Effector memory CD4-positive, alpha-beta T cell (primary cell): ENCODE data around the gene CHMP5.

Source experiments
- DNase-seq, 3 donors: peaks; one replicate each; pipeline ENCODE4 v3.0.0-alpha.2; 2020
- H3K27ac ChIP-seq: 2 replicates; pipeline ENCODE4 v1.7.0; 2013; ENCODE audit warnings: mild to moderate bottlenecking, low read length, moderate library complexity; ENCODE audit not compliant: insufficient read depth, poor library complexity, severe bottlenecking
- H3K27me3 ChIP-seq: replicated peaks from 2 replicates; pipeline ENCODE4 v1.7.0; 2013; ENCODE audit warnings: mild to moderate bottlenecking, low read length; ENCODE audit not compliant: insufficient read depth, control insufficient read depth, poor library complexity, severe bottlenecking
- H3K36me3 ChIP-seq: 2 replicates; pipeline ENCODE4 v1.7.0; 2013; ENCODE audit warnings: mild to moderate bottlenecking, low read length, moderate library complexity; ENCODE audit not compliant: control insufficient read depth, insufficient read depth
- H3K4me1 ChIP-seq: 2 replicates; pipeline ENCODE4 v1.7.0; 2013; ENCODE audit warnings: low read length, mild to moderate bottlenecking; ENCODE audit not compliant: control insufficient read depth, insufficient read depth, poor library complexity, severe bottlenecking
- H3K4me3 ChIP-seq: 2 replicates; pipeline ENCODE4 v1.7.0; 2013; ENCODE audit warnings: low read length, low read depth, mild to moderate bottlenecking; ENCODE audit not compliant: insufficient read depth, poor library complexity, severe bottlenecking
- H3K9me3 ChIP-seq: 2 replicates; pipeline ENCODE4 v1.7.0; 2013; ENCODE audit warnings: mild to moderate bottlenecking, low read length, moderate library complexity; ENCODE audit not compliant: control insufficient read depth
- total RNA-seq, 3 donors: gene quantifications; one replicate each; lab custom pipeline; 2026; lab: John Stamatoyannopoulos, UW

CHMP5 gene
- total RNA-seq = 19.7 to 28.5 (median 25.3) reads per million in 3 donors

DNA sequence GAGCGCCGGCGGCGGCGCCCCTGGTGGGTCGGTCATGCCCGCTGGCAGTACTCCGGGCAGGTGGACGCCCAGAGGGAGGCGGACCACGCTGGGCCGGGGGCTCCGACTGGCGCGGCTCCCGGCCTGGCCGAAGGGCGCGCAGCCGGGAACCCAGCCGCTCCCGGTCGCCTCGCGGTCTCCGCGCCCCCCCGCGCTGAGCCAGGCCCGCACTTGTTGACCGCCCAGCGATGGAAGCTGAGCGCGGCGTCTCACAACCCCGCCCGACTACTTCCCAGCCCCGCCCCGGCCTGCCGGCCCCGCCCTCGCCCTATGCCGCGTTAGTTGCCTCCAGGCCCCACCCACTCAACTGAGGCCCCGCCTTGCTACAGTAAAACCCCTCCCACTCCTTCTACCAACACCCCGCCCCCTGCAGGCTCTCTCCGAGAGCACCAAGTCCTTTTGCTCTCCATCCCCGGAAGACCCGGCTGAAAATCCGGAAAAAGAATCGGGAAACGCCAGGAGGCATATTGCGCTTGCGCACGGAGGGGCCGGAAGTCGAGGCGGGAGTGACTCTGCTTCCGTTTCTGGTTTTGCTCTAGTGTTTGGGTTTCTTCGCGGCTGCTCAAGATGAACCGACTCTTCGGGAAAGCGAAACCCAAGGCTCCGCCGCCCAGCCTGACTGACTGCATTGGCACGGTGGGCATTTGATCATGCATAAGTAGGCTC is at the start of gene CHMP5, which contains the start of gene BAG1:
CHMP5 (plus strand) TSS at position 577 of the 705 bp plus-strand sequence; CDS start at position 607, 30 bp downstream.
BAG1 (minus strand) TSS at position 236 of the 705 bp plus-strand sequence.
- peaks cover 39% of the 10 kb centered on the region for H3K36me3 ChIP-seq
- peak; percentile 99 to 100 (median 100) for DNase-seq
- H3K4me1 ChIP-seq = peaks cover 22% of the 10 kb centered on the region

DNA sequence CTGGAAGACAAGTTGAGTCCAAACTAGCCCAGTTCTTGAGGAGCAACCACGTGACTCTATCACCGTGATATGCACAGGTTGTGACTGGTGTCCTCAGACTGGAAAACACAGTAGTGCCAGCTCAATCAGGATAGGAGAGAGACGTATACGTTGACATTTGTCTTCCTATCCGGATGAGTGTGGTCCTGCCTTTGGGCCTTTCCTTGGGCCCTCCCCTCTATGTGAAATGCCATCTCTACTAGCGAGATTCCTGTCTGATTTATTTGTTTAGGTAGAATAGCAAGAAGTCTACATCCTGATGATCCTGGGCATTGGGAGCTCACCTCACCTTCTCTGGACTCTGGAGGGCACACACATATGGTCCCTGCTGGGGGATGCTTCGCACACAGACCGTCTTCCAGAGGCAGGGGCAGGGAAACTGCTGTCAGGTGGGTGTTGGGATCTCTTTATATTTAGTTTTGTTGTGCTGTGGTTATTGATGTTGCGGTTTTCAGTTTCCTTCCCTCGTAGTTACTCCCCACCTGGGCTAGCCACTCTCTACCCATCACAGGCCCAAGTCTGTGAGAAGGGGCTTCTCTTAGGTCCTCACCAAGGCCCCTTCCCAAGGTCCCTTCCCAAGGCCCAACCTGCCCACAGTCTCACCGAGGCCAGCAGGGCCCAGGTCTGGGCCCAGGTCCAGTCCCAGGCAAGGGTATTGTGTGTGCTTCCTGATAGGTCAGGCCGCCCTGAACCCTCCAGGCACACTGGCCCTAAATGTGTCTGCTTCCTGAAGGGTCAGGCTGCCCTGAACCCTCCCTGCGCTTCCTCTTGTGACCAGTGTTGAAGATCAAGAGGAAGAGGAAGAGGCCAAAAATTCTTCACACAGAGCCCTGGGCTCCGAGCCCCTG is 43.9 kb upstream of the CHMP5 start:
- Histone ChIP-seq H3K4me1 (peaks cover 10% of the 10 kb centered on the region), H3K9me3 (no peaks in the 10 kb centered on the region), H3K4me3 (no peak overlapping the region), H3K27ac (no peak overlapping the region), H3K27me3 (no peaks in the 10 kb centered on the region), H3K36me3 (no peaks in the 10 kb centered on the region)
- no peak for DNase-seq

More for the DNA sequence above, at the start of gene CHMP5, which contains the start of gene BAG1:
- no peaks in the 10 kb centered on the region for H3K27me3 ChIP-seq
- H3K9me3 ChIP-seq = no peaks in the 10 kb centered on the region
- peak within 1 kb of the TSS; percentile 93 for H3K4me3 ChIP-seq
- peak within 1 kb of the TSS; percentile 82 for H3K27ac ChIP-seq

DNA sequence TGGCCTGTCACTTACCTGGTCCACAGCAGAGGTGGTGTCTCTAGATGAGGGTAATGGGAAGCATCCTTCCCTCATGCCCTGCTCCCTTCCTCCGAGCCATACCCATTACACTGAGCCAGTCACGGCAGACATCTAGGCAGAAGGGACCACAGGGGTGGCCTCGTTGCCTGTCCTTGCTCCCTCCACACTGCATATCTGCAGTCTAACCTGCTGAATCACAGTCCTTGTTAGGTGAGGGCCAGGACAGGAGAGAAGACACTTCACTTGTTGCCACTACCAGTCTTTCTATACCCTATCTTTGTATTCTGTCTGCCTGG is 43.3 kb upstream of the CHMP5 start:
- Histone ChIP-seq H3K36me3 (no peaks in the 10 kb centered on the region), H3K27me3 (no peaks in the 10 kb centered on the region), H3K9me3 (no peaks in the 10 kb centered on the region), H3K4me1 (peaks cover 10% of the 10 kb centered on the region), H3K4me3 (no peak overlapping the region), H3K27ac (no peak overlapping the region)
- DNase-seq = no peak

DNA sequence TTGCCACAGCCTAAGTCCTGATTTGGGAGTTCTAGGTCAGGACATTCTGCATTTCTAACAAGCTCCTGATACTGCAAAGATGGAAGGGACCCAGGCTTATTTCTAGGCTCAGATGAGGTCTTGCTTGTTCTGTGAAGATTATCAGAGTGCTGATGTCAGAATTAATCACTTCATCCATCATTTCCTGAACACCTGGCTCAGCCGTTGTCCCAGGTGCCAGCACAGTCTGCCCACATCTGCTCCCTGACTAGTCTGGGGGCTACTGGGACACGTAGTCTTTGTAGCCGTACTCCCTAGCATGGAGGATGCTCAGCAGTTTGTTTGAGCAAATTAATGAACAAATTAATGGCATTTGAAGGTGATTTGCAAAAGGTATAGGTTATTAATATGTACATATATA is 42.8 kb upstream of the CHMP5 start:
- no peaks in the 10 kb centered on the region for H3K27me3 ChIP-seq
- H3K27ac ChIP-seq = no peak overlapping the region
- no peak overlapping the region for H3K4me3 ChIP-seq
- no peaks in the 10 kb centered on the region for H3K9me3 ChIP-seq
- H3K36me3 ChIP-seq = no peaks in the 10 kb centered on the region
- DNase-seq = no peak
- H3K4me1 ChIP-seq = peaks cover 10% of the 10 kb centered on the region

DNA sequence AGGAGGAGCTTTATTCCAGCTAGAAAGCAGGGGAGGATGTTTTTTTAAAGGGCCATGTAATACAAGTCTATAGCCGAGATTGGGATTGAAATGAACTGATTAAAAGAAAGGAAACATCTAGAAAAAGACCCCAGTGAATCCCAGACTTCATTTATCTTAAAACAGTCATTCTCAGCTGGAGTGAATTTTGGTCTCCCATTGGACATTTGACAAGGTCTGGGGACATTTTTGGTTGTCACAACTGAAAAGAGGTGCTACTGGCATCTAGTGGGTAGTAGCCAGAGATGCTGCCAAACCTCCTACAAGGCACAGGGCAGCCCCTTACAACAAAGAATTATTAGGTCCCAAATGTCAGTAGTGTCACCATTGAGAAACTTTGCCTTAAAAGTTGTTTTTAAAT is 41.2 kb upstream of the CHMP5 start:
- no peak for DNase-seq
- Histone ChIP-seq H3K27ac (no peak overlapping the region), H3K9me3 (no peaks in the 10 kb centered on the region), H3K27me3 (no peaks in the 10 kb centered on the region), H3K4me3 (no peak overlapping the region), H3K4me1 (peaks cover 10% of the 10 kb centered on the region), H3K36me3 (no peaks in the 10 kb centered on the region)

DNA sequence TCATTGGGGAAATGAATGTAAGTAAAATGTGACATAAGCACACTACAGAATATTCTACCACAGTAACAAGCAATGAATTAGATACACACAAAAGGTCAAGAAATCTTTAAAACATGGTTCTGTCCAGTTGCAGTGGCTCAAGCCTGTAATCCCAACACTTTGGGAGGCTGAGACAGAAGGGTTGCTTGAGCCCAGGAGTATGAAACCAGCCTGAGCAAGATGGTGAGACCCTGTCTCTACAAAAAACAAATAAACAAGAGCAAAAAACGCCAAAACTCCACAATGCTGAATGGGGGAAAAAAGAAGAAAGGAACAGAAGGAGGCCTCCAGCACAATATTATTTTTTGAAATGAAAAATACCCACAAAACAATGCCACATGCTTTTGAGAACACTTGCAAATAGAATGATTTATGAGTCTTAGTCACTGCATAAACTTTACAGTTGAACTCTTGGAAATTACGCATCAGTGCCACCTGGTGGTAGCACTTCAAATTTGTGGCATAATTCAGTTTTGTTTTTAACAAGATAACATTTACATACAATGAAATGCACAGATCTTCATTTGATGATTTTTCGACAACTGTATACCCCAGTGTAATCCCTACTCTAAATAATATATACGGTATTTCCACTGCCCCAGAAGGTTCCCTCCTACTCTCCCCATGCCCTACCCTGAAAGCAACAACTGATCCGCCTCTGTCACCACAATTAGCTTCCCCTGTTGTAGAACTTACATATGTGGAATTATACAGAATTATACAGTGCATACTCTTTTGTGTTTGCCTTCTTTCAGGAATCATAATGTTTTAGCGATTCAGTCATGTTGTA is 39.3 kb upstream of the CHMP5 start:
- H3K4me1 ChIP-seq = peaks cover 10% of the 10 kb centered on the region

DNA sequence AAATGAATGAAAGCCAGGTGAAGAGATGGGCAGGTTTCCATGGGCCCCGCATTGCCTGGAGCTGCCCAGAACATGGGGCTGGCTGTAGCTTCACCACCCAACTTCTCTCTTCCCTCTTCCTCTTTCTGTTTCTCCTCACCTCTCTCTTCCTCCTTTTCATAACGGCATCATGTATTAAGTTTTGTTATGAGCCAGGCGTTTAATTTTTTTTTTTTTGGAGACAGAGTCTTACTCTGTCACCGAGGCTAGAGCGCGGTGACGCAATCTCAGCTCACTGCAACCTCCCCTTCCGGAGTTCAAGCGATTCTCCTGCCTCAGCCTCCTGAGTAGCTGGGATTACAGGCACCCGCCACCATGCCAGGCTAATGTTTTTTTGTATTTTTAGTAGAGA is 37.8 kb upstream of the CHMP5 start:
- no peak for DNase-seq
- Histone ChIP-seq H3K4me3 (no peak overlapping the region), H3K27ac (no peak overlapping the region), H3K4me1 (peaks cover 8% of the 10 kb centered on the region), H3K9me3 (no peaks in the 10 kb centered on the region), H3K27me3 (no peaks in the 10 kb centered on the region), H3K36me3 (no peaks in the 10 kb centered on the region)

More for the DNA sequence above, 39.3 kb upstream of the CHMP5 start:
- Histone ChIP-seq H3K36me3 (no peaks in the 10 kb centered on the region), H3K9me3 (no peaks in the 10 kb centered on the region), H3K27ac (no peak overlapping the region), H3K4me3 (no peak overlapping the region), H3K27me3 (no peaks in the 10 kb centered on the region)
- DNase-seq = peak; percentile 22 to 59 (median 34)

DNA sequence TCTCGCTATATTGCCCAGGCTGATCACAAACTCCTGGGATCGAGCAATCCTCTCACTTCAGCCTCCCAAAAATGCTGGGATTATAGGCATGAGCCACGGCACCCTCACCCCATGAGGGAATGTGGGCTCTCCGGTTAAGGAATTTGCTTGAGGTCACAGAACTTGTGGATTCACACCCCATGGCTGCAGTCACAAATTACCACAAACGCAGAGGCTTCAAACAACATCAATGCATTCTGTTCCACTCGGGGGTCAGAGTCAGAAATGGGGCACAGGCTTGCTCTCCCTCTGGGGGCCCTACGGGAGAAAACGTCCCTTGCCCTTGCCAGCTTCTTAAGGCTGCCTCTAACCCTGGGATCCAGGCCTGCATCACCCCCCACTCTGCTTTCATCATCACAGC is 37.1 kb upstream of the CHMP5 start:
- Histone ChIP-seq H3K27me3 (no peaks in the 10 kb centered on the region), H3K9me3 (no peaks in the 10 kb centered on the region), H3K4me1 (peaks cover 8% of the 10 kb centered on the region), H3K4me3 (no peak overlapping the region), H3K27ac (no peak overlapping the region), H3K36me3 (no peaks in the 10 kb centered on the region)
- no peak for DNase-seq

DNA sequence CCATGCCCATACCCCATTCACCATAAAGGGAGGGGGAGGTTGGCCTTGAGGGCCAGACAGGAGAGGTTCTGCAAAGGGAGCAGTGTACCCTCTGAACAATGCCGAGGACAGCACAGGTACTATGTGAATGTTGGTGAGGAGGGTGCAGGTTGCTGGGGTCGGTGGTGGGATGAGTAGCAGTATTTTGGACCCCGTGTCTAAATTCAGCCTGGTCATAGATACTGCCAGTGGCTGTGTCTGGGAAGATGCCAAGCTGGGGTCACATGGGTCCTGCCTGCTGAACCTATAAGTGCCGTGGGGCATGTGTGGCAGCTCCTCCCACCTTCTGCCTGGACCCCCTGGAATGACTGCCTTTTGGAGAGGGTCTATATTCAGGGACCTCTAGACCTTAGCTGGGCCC is 36.2 kb upstream of the CHMP5 start:
- Histone ChIP-seq H3K27ac (no peak overlapping the region), H3K4me3 (no peak overlapping the region), H3K4me1 (peaks cover 8% of the 10 kb centered on the region), H3K27me3 (no peaks in the 10 kb centered on the region), H3K36me3 (no peaks in the 10 kb centered on the region), H3K9me3 (no peaks in the 10 kb centered on the region)
- DNase-seq = no peak
